Measurements from ENCODE around the gene CD300LG.

The CD300LG gene

DNA sequence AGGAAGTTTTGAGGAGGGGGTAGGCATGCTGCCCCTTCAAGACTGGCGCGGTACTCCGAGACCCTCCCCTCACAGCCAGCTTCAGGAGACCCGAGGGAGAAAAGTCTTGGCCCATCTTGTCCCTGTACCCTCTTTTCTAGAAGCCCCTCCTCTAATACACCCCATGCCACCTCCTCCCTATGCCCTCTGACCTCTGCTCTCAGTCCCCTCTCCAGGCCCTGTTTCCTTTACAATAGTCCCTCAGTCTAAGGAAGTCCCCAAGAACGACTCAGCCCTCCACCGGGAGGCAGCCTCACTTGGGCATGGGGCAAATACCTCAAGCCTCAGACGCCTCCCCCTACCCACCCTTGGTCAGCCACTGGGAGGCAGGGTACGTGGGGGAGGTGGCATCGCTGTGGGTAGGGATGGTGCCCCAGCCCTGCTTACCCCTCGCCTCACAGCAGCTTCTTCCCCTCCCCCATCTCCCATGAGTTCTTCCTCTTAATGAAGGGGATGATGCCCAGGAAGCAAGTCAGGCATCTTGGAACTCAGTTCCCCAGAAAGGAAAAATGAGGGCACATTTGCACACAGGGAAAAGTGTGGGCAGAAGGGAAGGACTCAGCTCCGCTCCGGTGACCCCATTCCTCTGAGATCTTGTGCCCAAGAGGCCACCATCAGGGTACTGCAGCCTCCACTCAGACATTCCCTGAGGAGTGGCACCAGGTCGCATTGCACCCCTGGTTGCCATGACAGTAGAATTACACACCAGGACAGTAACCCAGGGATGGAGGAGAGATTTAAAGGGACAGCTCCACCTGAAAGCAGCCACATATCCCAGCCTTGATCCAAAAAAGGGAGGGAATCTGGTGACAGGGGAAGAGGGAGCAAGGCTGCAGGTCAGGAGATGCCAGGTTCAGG lies 54.1 kb downstream of the CD300LG start:
- H3K9me2 ChIP-seq (replicated peaks; ENCODE audit: control insufficient read depth, low read length) = no peaks in the 10 kb centered on the region
- no peaks in the 10 kb centered on the region for H3K9me3 ChIP-seq (ENCODE audit: control insufficient read depth, insufficient read depth, low read length)
- peaks cover 50% of the 10 kb centered on the region for H3K27me3 ChIP-seq (ENCODE audit: control insufficient read depth, low read length)
- H3F3A ChIP-seq (ENCODE audit: control insufficient read depth, insufficient read depth) = no peaks in the 10 kb centered on the region
- H3K27ac ChIP-seq (ENCODE audit: low read depth, low read length) = no peak overlapping the region
- H3K4me1 ChIP-seq (ENCODE audit: control insufficient read depth, low read length) = peaks cover 8% of the 10 kb centered on the region; the same call in 1 of the 2 replicates
- peak overlapping the region; percentile 64 for H3K4me2 ChIP-seq (ENCODE audit: low read length)
- TF ChIP-seq, protein P1, sequence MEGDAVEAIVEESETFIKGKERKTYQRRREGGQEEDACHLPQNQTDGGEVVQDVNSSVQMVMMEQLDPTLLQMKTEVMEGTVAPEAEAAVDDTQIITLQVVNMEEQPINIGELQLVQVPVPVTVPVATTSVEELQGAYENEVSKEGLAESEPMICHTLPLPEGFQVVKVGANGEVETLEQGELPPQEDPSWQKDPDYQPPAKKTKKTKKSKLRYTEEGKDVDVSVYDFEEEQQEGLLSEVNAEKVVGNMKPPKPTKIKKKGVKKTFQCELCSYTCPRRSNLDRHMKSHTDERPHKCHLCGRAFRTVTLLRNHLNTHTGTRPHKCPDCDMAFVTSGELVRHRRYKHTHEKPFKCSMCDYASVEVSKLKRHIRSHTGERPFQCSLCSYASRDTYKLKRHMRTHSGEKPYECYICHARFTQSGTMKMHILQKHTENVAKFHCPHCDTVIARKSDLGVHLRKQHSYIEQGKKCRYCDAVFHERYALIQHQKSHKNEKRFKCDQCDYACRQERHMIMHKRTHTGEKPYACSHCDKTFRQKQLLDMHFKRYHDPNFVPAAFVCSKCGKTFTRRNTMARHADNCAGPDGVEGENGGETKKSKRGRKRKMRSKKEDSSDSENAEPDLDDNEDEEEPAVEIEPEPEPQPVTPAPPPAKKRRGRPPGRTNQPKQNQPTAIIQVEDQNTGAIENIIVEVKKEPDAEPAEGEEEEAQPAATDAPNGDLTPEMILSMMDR (IDR thresholded peaks at IDR 0.05; ENCODE audit: low read depth, low read length, poor library complexity, severe bottlenecking) = no peak
- TF ChIP-seq EZH2phosphoT487 (IDR thresholded peaks at IDR 0.05; ENCODE audit: borderline replicate concordance, low read length) = no peak
- H3K79me2 ChIP-seq (ENCODE audit: control insufficient read depth, low read length) = no peaks in the 10 kb centered on the region
- peak overlapping the region; percentile 33 for H3K4me3 ChIP-seq (ENCODE audit: low read length)
- no peaks in the 10 kb centered on the region for H4K20me1 ChIP-seq (ENCODE audit: control insufficient read depth, insufficient read depth, low read depth, low read length)
- H3K36me3 ChIP-seq (ENCODE audit: control insufficient read depth, low read length) = no peaks in the 10 kb centered on the region

DNA sequence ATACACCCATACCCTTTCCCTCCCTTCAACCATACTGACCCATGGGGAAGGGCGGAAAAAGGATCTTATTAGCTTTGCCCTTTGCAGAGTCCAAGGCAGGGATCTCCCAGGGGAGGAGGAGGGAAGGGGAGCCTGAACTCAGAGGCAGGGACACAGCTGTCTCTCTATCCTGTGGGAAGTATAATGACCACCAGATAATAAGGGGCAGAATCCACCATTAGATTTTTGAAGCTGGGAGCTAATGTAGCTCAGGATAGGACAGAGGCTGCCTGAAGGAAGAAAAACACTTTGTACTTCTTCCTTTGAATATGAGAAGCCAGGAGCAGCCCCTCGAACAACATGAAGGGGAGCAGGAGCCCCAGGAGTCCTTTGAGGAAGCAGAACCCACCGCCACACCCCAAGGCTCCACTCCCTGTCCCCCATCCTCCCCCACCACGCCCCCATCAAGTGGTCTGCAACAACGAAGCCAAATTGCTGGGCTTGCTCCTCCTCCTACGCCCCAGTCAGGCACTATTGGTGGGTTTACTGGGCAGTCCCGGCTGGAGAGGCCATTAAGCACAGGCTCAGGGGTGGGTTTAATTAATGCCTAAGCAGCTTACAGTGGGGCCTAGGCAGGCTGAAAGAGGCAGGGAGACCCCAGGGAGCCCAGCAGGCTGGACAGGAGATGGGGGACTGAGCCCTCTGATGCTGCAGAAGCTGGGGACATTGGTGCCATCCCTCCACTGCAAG lies 55.0 kb downstream of the CD300LG start:
- Histone ChIP-seq H3K4me3 (ENCODE audit: low read length) (no peak overlapping the region), H3K27me3 (ENCODE audit: control insufficient read depth, low read length) (peaks cover 55% of the 10 kb centered on the region), H3K9me3 (ENCODE audit: control insufficient read depth, insufficient read depth, low read length) (no peaks in the 10 kb centered on the region), H3K79me2 (ENCODE audit: control insufficient read depth, low read length) (no peaks in the 10 kb centered on the region), H3K36me3 (ENCODE audit: control insufficient read depth, low read length) (no peaks in the 10 kb centered on the region), H3K4me1 (ENCODE audit: control insufficient read depth, low read length) (peaks cover 10% of the 10 kb centered on the region), H3K9me2 (replicated peaks; ENCODE audit: control insufficient read depth, low read length) (no peaks in the 10 kb centered on the region), H3K4me2 (ENCODE audit: low read length) (no peak overlapping the region), H3F3A (ENCODE audit: control insufficient read depth, insufficient read depth) (no peaks in the 10 kb centered on the region), H3K27ac (ENCODE audit: low read depth, low read length) (no peak overlapping the region), H4K20me1 (ENCODE audit: control insufficient read depth, insufficient read depth, low read depth, low read length) (no peaks in the 10 kb centered on the region)
- TF ChIP-seq, protein P1 (IDR thresholded peaks at IDR 0.05; ENCODE audit: low read depth, low read length, poor library complexity, severe bottlenecking) = no peak
- TF ChIP-seq EZH2phosphoT487 (IDR thresholded peaks at IDR 0.05; ENCODE audit: borderline replicate concordance, low read length) = no peak

DNA sequence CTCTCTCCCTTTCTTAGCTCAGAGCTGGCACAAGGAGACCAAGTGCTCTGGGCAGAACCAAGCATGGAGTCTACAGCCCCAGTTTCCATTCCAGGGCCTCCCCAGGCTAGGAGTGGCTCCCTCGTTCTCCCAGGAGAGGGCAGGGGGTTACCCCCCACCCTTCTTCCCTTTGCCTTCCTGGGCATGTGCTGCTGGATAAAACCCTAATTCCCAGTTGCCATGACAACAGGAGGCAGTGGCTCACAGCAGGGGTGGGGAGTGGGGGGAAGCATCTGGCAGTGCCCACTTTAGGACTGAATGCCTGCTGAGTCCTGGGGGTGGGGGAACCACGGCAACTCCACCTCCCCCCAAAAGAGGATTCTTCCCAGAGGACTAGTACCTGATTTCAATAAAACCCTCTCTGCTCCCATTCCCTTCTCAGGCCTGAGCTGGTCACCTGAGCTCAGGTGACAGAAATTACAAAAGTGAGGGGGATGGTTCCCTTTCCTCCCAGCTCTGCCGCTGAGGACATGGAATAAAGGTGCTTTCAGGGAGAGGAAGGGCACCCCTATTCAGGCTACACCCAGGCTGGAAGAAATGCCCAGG lies 58.5 kb downstream of the CD300LG start:
- H3K9me2 ChIP-seq (replicated peaks; ENCODE audit: control insufficient read depth, low read length) = no peaks in the 10 kb centered on the region
- no peaks in the 10 kb centered on the region for H3F3A ChIP-seq (ENCODE audit: control insufficient read depth, insufficient read depth)
- H3K27me3 ChIP-seq (ENCODE audit: control insufficient read depth, low read length) = peaks cover 71% of the 10 kb centered on the region
- no peak overlapping the region for H3K27ac ChIP-seq (ENCODE audit: low read depth, low read length)
- no peak overlapping the region for H3K4me3 ChIP-seq (ENCODE audit: low read length)
- H3K79me2 ChIP-seq (ENCODE audit: control insufficient read depth, low read length) = no peaks in the 10 kb centered on the region
- no peaks in the 10 kb centered on the region for H3K36me3 ChIP-seq (ENCODE audit: control insufficient read depth, low read length)
- no peak for TF ChIP-seq EZH2phosphoT487 (IDR thresholded peaks at IDR 0.05; ENCODE audit: borderline replicate concordance, low read length)
- TF ChIP-seq, protein P1 (IDR thresholded peaks at IDR 0.05; ENCODE audit: low read depth, low read length, poor library complexity, severe bottlenecking) = no peak
- peaks cover 15% of the 10 kb centered on the region for H3K4me1 ChIP-seq (ENCODE audit: control insufficient read depth, low read length)
- H3K9me3 ChIP-seq (ENCODE audit: control insufficient read depth, insufficient read depth, low read length) = no peaks in the 10 kb centered on the region
- no peak overlapping the region for H3K4me2 ChIP-seq (ENCODE audit: low read length)
- no peaks in the 10 kb centered on the region for H4K20me1 ChIP-seq (ENCODE audit: control insufficient read depth, insufficient read depth, low read depth, low read length)

Data from DOHH2 (cell line).